ENCODE results near the gene NUDT13. TPM values are rescaled to one million over a fixed set of nuclear protein-coding genes. Genes with fewer than 3 reads are reported as not detected.

NUDT13 gene
- total and polyA plus RNA-seq, 9 of the 15 experiments (the other 6 are each of a cell fraction or from before 2014, with no cell fraction given) = 4.7 to 11.1 (median 5.6) TPM

DNA sequence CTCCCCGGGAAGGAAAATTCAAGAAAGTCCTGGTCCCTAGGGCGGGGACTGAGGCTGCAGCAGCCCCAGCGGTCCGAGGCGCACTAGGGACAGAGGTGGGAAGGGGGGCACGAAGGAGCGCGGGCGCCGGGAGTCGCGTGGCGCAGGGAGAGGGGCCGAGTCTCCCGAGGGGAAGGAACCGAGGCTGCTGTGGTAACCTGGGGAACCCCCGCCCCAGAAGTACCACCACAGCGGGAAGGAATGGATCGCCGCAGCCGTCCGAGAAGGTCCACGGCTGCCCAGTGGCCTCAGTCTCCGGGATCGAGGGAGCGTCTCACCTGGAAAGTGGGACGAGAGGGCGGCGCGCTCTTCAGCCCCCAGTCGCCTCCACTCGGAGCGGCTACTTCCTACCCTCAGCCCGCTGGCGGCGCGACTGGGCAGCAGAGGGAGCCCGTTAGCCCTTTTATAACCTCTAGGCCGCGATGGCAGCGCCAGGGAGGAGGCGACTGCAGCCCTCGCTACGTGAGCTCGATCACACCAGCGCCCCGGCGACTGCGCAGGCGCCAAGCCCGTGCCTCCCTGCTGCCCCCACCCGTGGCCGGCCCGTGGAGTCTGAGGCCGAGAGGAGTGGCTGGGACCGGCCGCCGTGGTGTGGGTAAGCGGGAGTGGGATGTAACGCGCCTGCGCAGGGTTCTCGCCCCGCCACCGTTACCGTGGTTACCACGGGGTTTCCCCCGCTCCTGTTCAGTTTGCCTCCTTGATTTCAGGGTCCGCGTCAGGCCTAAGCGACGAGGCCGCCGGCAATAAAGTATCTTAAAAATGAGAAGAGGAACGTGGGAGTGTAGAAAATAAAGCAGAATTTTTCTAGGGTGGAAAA is 13.6 kb upstream of the NUDT13 start, which contains the start of gene P4HA1 (continued):
- no peak for TF ChIP-seq ZBTB34 (CRISPR knock-in tag; IDR thresholded peaks at IDR 0.05)
- TF ChIP-seq ZNF511 (CRISPR knock-in tag; IDR thresholded peaks at IDR 0.05) = peak; percentile 97; the same call in 1 of the 2 replicates
- no peak for TF ChIP-seq ZNF780A (CRISPR knock-in tag; IDR thresholded peaks at IDR 0.05)
- peak; percentile 16 for TF ChIP-seq NEUROD1 (IDR thresholded peaks at IDR 0.05; ENCODE audit: borderline replicate concordance, low read depth, low read length, partially characterized antibody)
- peak; percentile 75 for TF ChIP-seq CREM (IDR thresholded peaks at IDR 0.05; ENCODE audit: low read depth)
- TF ChIP-seq TFAM (CRISPR knock-in tag; conservative IDR thresholded peaks at IDR 0.05) = no peak
- no peak for TF ChIP-seq XRCC3 (IDR thresholded peaks at IDR 0.05)
- no peak for TF ChIP-seq ZNF583 (CRISPR knock-in tag; IDR thresholded peaks at IDR 0.05)

Measured in K562 (cell line).